K562 (cell line): ENCODE data around the gene ARHGDIA. TPM values are rescaled to one million over a fixed set of nuclear protein-coding genes. Genes with fewer than 3 reads are reported as not detected.

ENCODE experiments used
- BMI1 ChIP-seq: fragments of 150-350 bp; IDR thresholded peaks from 2 replicates; pipeline ENCODE4 v1.6.1; 2014; ENCODE audit warnings: low read length
- BRF1 ChIP-seq: IDR thresholded peaks from 3 replicates; pipeline ENCODE4 v1.6.1; 2011; ENCODE audit warnings: borderline replicate concordance, mild to moderate bottlenecking; ENCODE audit not compliant: insufficient read length; ENCODE audit errors: extremely low read depth
- CBFB ChIP-seq: sonication (generic); formaldehyde crosslinking; IDR thresholded peaks from 2 replicates; pipeline ENCODE4 v1.4.0; 2020; ENCODE audit warnings: mild to moderate bottlenecking, missing genetic modification reagents
- CBX5 ChIP-seq: IDR thresholded peaks from 2 replicates; pipeline ENCODE4 v1.6.1; 2014; ENCODE audit warnings: low read depth, borderline replicate concordance
- FIP1L1 ChIP-seq: fragments of 200-400 bp; formaldehyde crosslinking; IDR thresholded peaks from 2 replicates; pipeline ENCODE4 v1.6.1; 2018; ENCODE audit warnings: mild to moderate bottlenecking, low read depth, low read length; ENCODE audit not compliant: poor library complexity, severe bottlenecking
- ILK ChIP-seq: fragments of 450-650 bp; IDR thresholded peaks from 2 replicates; pipeline ENCODE4 v1.6.1; 2016; ENCODE audit warnings: missing genetic modification characterization, low read depth, mild to moderate bottlenecking, missing compliant biosample characterization, moderate library complexity, borderline replicate concordance
- SAFB2 ChIP-seq: fragments of 200-400 bp; formaldehyde crosslinking; IDR thresholded peaks from 2 replicates; pipeline ENCODE4 v1.6.1; 2018; ENCODE audit warnings: borderline replicate concordance, low read length, low read depth, moderate library complexity; ENCODE audit not compliant: severe bottlenecking
- SMARCC2 ChIP-seq: fragments of 450-650 bp; IDR thresholded peaks from 2 replicates; pipeline ENCODE4 v1.6.1; 2017; ENCODE audit warnings: antibody characterized with exemption, moderate library complexity, mild to moderate bottlenecking, low read depth
- SRSF7 ChIP-seq: fragments of 200-400 bp; formaldehyde crosslinking; optimal IDR thresholded peaks from 2 replicates; pipeline ENCODE3; 2017; ENCODE audit warnings: mild to moderate bottlenecking, low read depth, low read length
- ZNF699 ChIP-seq: fragments of 250-450 bp; sonication (Bioruptor Pico); IDR thresholded peaks from 2 replicates; pipeline ENCODE4 v1.8.0; 2021; ENCODE audit warnings: mild to moderate bottlenecking, moderate library complexity; ENCODE audit not compliant: insufficient replicate concordance
- polyA plus RNA-seq, 8 experiments: library from polyadenylated mRNA; depleted of rRNA in 4 of 8; stranded (reverse) in 5 of 8; unstranded in 3 of 8; fragments of >200 nt; fragmentation: Nextera tagmentation in 2 of 8; fragmentation: Illumina TruSeq in 1 of 8; extraction: Ambion mirVana in 2 of 8; extraction: Trizol in 1 of 8; gene quantifications; 2 replicates each; pipeline versions ENCODE4 v1.2.1 to v1.2.3, GENCODE V29; 2011 to 2014; ENCODE audit warnings: inconsistent platforms in 1 of 8, missing spikeins in 1 of 8
- total RNA-seq, 7 experiments: library from RNA; depleted of rRNA in 6 of 7; stranded (reverse); fragments of >200 nt in 6 of 7; fragmentation: Illumina TruSeq in 2 of 7; extraction: Trizol in 2 of 7; gene quantifications; 2 replicates each; pipeline versions ENCODE4 v1.2.1 to v1.2.3, GENCODE V29; 2011 to 2021; ENCODE audit warnings: low replicate concordance in 1 of 7
- TF ChIP-seq, protein P1 (sequence below): fragments of 250-450 bp; sonication (Bioruptor Pico); IDR thresholded peaks from 2 replicates; pipeline ENCODE4 v1.8.0; 2022; ENCODE audit warnings: moderate library complexity, mild to moderate bottlenecking, inconsistent platforms
- TF ChIP-seq, protein P2 (sequence below): fragments of 200-800 bp; sonication (Bioruptor generic); IDR thresholded peaks from 2 replicates; pipeline ENCODE4 v1.6.1; 2017; ENCODE audit warnings: missing genetic modification characterization, missing compliant biosample characterization
- TF ChIP-seq, protein P3 (sequence below): fragments of 450-650 bp; IDR thresholded peaks from 2 replicates; pipeline ENCODE4 v1.6.1; 2016; ENCODE audit warnings: mild to moderate bottlenecking
- TF ChIP-seq, protein P4 (sequence below), 2 experiments: fragments of 450-650 bp; IDR thresholded peaks; 2 replicates each; pipeline ENCODE4 v1.6.1; 2016
- TF ChIP-seq, protein P5 (sequence below): fragments of 450-650 bp; IDR thresholded peaks from 2 replicates; pipeline ENCODE4 v1.7.0; 2016; ENCODE audit warnings: borderline replicate concordance
- TF ChIP-seq, protein P6 (sequence below): sonication (generic); formaldehyde crosslinking; IDR thresholded peaks from 2 replicates; pipeline ENCODE4 v1.8.1; 2022; ENCODE audit warnings: missing genetic modification reagents

The ARHGDIA gene
- total and polyA plus RNA-seq, 9 of the 15 experiments (the other 6 are each of a cell fraction or from before 2014, with no cell fraction given): 9.6 to 340 (median 97.6) TPM

DNA sequence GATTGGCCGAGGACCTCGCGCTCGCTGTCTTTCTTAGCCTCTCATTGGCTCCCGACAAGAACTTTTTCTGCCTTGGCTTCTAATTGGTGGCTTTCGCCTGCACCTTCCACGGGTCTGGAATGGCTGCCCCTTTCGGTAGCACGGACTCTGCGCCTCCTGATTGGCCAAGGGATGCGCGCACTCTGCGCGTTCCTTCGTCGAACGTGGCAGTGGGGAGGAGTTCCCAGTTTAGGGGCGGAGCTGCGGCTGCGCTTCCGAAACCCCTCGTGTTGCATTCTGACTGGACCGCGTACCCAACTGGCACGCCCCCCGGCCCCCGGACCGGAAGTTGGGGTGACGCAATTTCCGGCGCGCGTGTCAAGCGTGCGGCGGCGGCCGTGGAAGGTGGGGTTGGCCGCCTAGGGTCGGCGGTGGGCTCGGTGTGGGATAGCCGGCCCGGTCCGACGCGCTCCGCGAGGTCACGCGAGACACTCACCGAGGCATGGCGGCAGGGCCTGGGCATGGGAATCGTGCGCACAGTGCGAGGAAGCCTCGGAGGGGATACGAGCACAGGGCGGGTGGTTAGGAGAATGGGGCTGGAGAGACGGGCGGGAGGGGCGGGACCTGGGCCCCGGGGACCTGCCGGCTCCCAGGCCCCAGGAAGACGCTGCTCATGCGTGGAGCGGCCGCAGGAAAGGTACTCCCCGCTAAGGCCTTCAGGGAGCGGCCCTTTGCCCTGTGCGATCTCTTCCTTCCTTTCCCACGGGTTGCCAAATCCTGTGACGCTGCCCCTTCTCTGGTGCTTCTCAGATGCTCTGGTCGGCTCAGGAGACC lies 10.2 kb downstream of the ARHGDIA start (continued):
- TF ChIP-seq, protein P1, sequence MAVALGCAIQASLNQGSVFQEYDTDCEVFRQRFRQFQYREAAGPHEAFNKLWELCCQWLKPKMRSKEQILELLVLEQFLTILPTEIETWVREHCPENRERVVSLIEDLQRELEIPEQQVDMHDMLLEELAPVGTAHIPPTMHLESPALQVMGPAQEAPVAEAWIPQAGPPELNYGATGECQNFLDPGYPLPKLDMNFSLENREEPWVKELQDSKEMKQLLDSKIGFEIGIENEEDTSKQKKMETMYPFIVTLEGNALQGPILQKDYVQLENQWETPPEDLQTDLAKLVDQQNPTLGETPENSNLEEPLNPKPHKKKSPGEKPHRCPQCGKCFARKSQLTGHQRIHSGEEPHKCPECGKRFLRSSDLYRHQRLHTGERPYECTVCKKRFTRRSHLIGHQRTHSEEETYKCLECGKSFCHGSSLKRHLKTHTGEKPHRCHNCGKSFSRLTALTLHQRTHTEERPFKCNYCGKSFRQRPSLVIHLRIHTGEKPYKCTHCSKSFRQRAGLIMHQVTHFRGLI: peak; percentile 98
- TF ChIP-seq, protein P2, sequence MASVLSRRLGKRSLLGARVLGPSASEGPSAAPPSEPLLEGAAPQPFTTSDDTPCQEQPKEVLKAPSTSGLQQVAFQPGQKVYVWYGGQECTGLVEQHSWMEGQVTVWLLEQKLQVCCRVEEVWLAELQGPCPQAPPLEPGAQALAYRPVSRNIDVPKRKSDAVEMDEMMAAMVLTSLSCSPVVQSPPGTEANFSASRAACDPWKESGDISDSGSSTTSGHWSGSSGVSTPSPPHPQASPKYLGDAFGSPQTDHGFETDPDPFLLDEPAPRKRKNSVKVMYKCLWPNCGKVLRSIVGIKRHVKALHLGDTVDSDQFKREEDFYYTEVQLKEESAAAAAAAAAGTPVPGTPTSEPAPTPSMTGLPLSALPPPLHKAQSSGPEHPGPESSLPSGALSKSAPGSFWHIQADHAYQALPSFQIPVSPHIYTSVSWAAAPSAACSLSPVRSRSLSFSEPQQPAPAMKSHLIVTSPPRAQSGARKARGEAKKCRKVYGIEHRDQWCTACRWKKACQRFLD (CRISPR knock-in tag): peak; percentile 100
- TF ChIP-seq BRF1: no peak
- no peak for TF ChIP-seq SAFB2
- peak; percentile 30; the same call in 1 of the 2 replicates for TF ChIP-seq ILK (tag)
- TF ChIP-seq, protein P3, sequence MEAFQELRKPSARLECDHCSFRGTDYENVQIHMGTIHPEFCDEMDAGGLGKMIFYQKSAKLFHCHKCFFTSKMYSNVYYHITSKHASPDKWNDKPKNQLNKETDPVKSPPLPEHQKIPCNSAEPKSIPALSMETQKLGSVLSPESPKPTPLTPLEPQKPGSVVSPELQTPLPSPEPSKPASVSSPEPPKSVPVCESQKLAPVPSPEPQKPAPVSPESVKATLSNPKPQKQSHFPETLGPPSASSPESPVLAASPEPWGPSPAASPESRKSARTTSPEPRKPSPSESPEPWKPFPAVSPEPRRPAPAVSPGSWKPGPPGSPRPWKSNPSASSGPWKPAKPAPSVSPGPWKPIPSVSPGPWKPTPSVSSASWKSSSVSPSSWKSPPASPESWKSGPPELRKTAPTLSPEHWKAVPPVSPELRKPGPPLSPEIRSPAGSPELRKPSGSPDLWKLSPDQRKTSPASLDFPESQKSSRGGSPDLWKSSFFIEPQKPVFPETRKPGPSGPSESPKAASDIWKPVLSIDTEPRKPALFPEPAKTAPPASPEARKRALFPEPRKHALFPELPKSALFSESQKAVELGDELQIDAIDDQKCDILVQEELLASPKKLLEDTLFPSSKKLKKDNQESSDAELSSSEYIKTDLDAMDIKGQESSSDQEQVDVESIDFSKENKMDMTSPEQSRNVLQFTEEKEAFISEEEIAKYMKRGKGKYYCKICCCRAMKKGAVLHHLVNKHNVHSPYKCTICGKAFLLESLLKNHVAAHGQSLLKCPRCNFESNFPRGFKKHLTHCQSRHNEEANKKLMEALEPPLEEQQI: no peak
- TF ChIP-seq BMI1: no peak
- TF ChIP-seq, protein P4, sequence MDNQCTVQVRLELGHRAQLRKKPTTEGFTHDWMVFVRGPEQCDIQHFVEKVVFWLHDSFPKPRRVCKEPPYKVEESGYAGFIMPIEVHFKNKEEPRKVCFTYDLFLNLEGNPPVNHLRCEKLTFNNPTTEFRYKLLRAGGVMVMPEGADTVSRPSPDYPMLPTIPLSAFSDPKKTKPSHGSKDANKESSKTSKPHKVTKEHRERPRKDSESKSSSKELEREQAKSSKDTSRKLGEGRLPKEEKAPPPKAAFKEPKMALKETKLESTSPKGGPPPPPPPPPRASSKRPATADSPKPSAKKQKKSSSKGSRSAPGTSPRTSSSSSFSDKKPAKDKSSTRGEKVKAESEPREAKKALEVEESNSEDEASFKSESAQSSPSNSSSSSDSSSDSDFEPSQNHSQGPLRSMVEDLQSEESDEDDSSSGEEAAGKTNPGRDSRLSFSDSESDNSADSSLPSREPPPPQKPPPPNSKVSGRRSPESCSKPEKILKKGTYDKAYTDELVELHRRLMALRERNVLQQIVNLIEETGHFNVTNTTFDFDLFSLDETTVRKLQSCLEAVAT (IDR thresholded peaks at IDR 0.05): peak in 1 of 2 experiments; percentile 100; a peak in 3 of 4 replicates
- TF ChIP-seq CBFB: no peak
- TF ChIP-seq ZNF699 (CRISPR knock-in tag): no peak
- TF ChIP-seq, protein P5, sequence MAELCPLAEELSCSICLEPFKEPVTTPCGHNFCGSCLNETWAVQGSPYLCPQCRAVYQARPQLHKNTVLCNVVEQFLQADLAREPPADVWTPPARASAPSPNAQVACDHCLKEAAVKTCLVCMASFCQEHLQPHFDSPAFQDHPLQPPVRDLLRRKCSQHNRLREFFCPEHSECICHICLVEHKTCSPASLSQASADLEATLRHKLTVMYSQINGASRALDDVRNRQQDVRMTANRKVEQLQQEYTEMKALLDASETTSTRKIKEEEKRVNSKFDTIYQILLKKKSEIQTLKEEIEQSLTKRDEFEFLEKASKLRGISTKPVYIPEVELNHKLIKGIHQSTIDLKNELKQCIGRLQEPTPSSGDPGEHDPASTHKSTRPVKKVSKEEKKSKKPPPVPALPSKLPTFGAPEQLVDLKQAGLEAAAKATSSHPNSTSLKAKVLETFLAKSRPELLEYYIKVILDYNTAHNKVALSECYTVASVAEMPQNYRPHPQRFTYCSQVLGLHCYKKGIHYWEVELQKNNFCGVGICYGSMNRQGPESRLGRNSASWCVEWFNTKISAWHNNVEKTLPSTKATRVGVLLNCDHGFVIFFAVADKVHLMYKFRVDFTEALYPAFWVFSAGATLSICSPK: no peak
- no peak for TF ChIP-seq SMARCC2
- TF ChIP-seq CBX5: peak; percentile 28; the same call in 1 of the 2 replicates
- peak; percentile 19 for TF ChIP-seq FIP1L1
- no peak for TF ChIP-seq SRSF7
- TF ChIP-seq, protein P6, sequence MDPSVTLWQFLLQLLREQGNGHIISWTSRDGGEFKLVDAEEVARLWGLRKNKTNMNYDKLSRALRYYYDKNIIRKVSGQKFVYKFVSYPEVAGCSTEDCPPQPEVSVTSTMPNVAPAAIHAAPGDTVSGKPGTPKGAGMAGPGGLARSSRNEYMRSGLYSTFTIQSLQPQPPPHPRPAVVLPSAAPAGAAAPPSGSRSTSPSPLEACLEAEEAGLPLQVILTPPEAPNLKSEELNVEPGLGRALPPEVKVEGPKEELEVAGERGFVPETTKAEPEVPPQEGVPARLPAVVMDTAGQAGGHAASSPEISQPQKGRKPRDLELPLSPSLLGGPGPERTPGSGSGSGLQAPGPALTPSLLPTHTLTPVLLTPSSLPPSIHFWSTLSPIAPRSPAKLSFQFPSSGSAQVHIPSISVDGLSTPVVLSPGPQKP (CRISPR knock-in tag): no peak
